ENCODE measurements around the gene GOLIM4. TPM values are rescaled to one million over a fixed set of nuclear protein-coding genes. Genes with fewer than 3 reads are reported as not detected.
"Not testable (repeated sequence)": the region's sequence is repeated elsewhere in the genome, so short reads cannot be mapped to it uniquely, and the experiment has no call there.

GOLIM4 gene
- total and polyA plus RNA-seq, 3 donors from 2014 or later: 9.5 to 21.6 (median 20.1) TPM

GRCh38 chr3:168024537-168024941, 71.2 kb downstream of the GOLIM4 start:
- no peaks in the 10 kb centered on the region for H3K27me3 ChIP-seq
- H3K4me3 ChIP-seq: no peak overlapping the region
- no peak overlapping the region for H3K27ac ChIP-seq
- 71 to 83% methylated on average over 5 of the region's 5 CpGs for WGBS, 2 donors
- intact Hi-C loops (cut with DNase I; ENCODE audit: low total_unique reads): no loop called here
- TF ChIP-seq CTCF (IDR thresholded peaks at IDR 0.05) (no peak), POLR2A (IDR thresholded peaks at IDR 0.05) (no peak)
- no peaks in the 10 kb centered on the region for H3K9me3 ChIP-seq
- H3K4me1 ChIP-seq: no peaks in the 10 kb centered on the region
- H3K36me3 ChIP-seq (ENCODE audit: low read depth, missing control alignments): no peaks in the 10 kb centered on the region
- no peak for DNase-seq

DNA sequence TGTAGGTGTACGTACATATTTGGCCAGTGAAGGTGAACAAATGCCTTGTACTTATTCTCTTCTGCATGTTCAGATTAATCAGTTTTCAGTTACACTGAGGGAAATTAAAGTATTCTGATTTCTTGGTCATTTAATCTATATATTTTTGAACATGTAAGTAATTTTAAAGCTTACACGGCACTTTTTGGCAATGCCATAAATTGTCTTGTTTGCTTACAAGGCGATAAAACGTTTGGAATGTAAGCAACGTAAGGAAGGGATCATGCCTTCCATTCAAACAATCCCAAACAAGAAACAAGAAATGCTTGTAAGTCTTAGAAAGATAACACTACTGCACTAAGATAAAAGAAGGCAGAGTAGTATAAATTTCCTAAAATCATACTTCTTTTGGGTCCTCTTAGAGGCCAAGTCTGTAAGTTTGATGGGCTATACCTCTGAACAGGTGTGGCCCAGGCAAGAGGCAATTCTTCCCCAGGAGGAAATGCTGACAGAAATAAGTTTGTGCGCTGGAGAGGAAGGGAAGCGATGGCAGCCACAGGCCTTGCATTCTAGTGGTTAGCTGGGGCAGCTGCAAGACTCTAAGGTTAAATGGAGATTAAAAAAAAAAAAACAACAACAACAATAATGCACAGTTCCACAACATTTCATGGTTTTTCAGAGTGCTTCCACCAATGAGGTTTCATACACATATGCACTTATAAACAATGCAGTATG, 73.8 kb downstream of the GOLIM4 start:
- Histone ChIP-seq H3K4me1 (no peaks in the 10 kb centered on the region), H3K27ac (no peak overlapping the region), H3K9me3 (no peaks in the 10 kb centered on the region), H3K4me3 (no peak overlapping the region), H3K27me3 (no peaks in the 10 kb centered on the region), H3K36me3 (ENCODE audit: low read depth, missing control alignments) (no peaks in the 10 kb centered on the region)
- WGBS, 2 donors: 88 to 89% methylated on average over 7 of the region's 7 CpGs
- DNase-seq: no peak
- no peak for TF ChIP-seq POLR2A (IDR thresholded peaks at IDR 0.05)
- no peak for TF ChIP-seq CTCF (IDR thresholded peaks at IDR 0.05)
- intact Hi-C loops (cut with DNase I; ENCODE audit: low total_unique reads): no loop called here

DNA sequence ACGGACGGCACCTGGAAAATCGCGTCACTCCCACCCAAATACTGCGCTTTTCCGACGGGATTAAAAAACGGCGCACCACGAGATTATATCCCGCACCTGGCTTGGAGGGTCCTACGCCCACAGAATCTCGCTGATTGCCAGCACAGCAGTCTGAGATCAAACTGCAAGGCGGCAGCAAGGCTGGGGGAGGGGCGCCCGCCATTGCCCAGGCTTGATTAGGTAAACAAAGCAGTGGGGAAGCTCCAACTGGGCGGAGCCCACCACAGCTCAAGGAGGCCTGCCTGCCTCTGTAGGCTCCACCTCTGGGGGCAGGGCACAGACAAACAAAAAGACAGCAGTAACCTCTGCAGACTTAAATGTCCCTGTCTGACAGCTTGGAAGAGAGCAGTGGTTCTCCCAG, 84.4 kb downstream of the GOLIM4 start:
- H3K4me1 ChIP-seq; H3K36me3 ChIP-seq (ENCODE audit: low read depth, missing control alignments); intact Hi-C loops (cut with DNase I; ENCODE audit: low total_unique reads); H3K9me3 ChIP-seq; H3K4me3 ChIP-seq; H3K27ac ChIP-seq; DNase-seq; H3K27me3 ChIP-seq: not testable (repeated sequence)
- 87 to 90% methylated on average over 16 to 17 of the region's 17 CpGs for WGBS, 2 donors

DNA sequence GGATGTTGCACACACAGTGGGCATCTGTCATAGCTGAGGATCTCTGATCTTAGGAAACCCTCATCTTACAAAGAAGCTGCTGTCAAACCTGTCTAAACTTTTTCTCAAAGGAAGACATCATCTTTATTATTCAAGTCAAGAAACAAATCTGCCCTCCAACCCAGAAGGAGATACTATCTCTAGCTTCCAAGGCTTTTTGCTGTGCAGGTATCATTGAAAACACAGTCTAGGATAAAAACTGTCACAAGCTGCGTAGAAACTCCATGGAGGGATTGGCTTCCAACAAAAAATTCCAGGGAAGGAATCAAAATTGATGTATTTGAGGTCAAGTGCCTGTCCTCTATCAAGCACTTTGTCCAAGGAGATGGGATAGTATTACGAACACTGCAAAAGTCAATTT, 89.1 kb downstream of the GOLIM4 start:
- WGBS, 2 donors: 75 to 81% methylated on average over 2 of the region's 2 CpGs
- H3K4me3 ChIP-seq: no peak overlapping the region
- intact Hi-C loops (cut with DNase I; ENCODE audit: low total_unique reads): no loop called here
- H3K36me3 ChIP-seq (ENCODE audit: low read depth, missing control alignments): no peaks in the 10 kb centered on the region
- no peaks in the 10 kb centered on the region for H3K27me3 ChIP-seq
- H3K9me3 ChIP-seq: no peaks in the 10 kb centered on the region
- H3K4me1 ChIP-seq: no peaks in the 10 kb centered on the region
- no peak overlapping the region for H3K27ac ChIP-seq
- TF ChIP-seq POLR2A (IDR thresholded peaks at IDR 0.05) (no peak), CTCF (IDR thresholded peaks at IDR 0.05) (no peak)
- DNase-seq: no peak

GRCh38 chr3:168003911-168004310, 91.8 kb downstream of the GOLIM4 start:
- intact Hi-C loops (cut with DNase I; ENCODE audit: low total_unique reads): no loop called here

More at GRCh38 chr3:168003911-168004310, 91.8 kb downstream of the GOLIM4 start:
- WGBS, 2 donors: 69 to 86% methylated on average over 4 of the region's 4 CpGs
- TF ChIP-seq CTCF (IDR thresholded peaks at IDR 0.05) (no peak), POLR2A (IDR thresholded peaks at IDR 0.05) (no peak)
- no peaks in the 10 kb centered on the region for H3K4me1 ChIP-seq
- H3K9me3 ChIP-seq: no peaks in the 10 kb centered on the region
- no peaks in the 10 kb centered on the region for H3K27me3 ChIP-seq
- H3K36me3 ChIP-seq (ENCODE audit: low read depth, missing control alignments): no peaks in the 10 kb centered on the region
- DNase-seq: no peak
- no peak overlapping the region for H3K27ac ChIP-seq
- no peak overlapping the region for H3K4me3 ChIP-seq

All from testis (tissue), 3 donors.